ENCODE measurements around the gene CA5A.

Gene CA5A

GRCh38 chr16:87846705-87847466, 89.4 kb downstream of the CA5A start:
- no peak for DNase-seq

GRCh38 chr16:87845807-87846619, 90.3 kb downstream of the CA5A start:
- DNase-seq = no peak

GRCh38 chr16:87845213-87845612, 91.1 kb downstream of the CA5A start:
- DNase-seq = no peak

- DNase-seq = no peak
These were observed 91.5 kb downstream of the CA5A start for GRCh38 chr16:87844809-87845208.

GRCh38 chr16:87844120-87844733, 92.1 kb downstream of the CA5A start:
- DNase-seq = no peak

GRCh38 chr16:87843678-87844105, 92.6 kb downstream of the CA5A start:
- no peak for DNase-seq

GRCh38 chr16:87842209-87842869, 94.0 kb downstream of the CA5A start:
- no peak for DNase-seq

- DNase-seq = no peak
These were observed 94.8 kb downstream of the CA5A start for GRCh38 chr16:87841340-87842208.

GRCh38 chr16:87840271-87840978, 95.9 kb downstream of the CA5A start:
- DNase-seq = no peak

- no peak for DNase-seq
These were observed 96.6 kb downstream of the CA5A start for GRCh38 chr16:87839542-87840270.

GRCh38 chr16:87838643-87839541, 97.4 kb downstream of the CA5A start:
- no peak for DNase-seq
